ENCODE measurements around the gene NOTUM. TPM values are rescaled to one million over a fixed set of nuclear protein-coding genes. Genes with fewer than 3 reads are reported as not detected.

Gene NOTUM
- polyA plus RNA-seq, 2 of the 4 experiments (the other 2 are of a cell fraction) = 0.06 to 0.92 TPM

GRCh38 chr17:81956607-81957589, 4.1 kb downstream of the NOTUM start:
- Histone ChIP-seq H3K4me1 (peaks cover 19% of the 10 kb centered on the region; the same call in 1 of the 3 replicates), H3K4me2 (no peak overlapping the region), H3K27ac (no peak overlapping the region; a peak in 1 of 6 replicates), H3K4me3 (no peak overlapping the region), H3K9me3 (no peaks in the 10 kb centered on the region; the same call in 2 of the 3 replicates)
- ChIA-PET CTCF (interaction anchor here (0.8 to 17.3 kb wide), 7 partner anchors 8 to 135 kb away, joined by 3 to 170 read pairs (median 4); partner anchors contain the start of genes CENPX, LRRC45 and RAC3), POLR2A (no interaction called here)
- no peak for DNase-seq (ENCODE audit: low read depth in 1 of 2, low spot score in 1 of 2)
- FAIRE-seq = no peak
- WGBS (ENCODE audit: missing lambda C conversion rate) = 87% methylated on average over 45 of the region's 45 CpGs
- no peak for TF ChIP-seq NFE2L2 (conservative IDR thresholded peaks at IDR 0.05; ENCODE audit: low read length)
- no peak for TF ChIP-seq ESRRA (IDR thresholded peaks at IDR 0.05; ENCODE audit: borderline replicate concordance, low read length)
- TF ChIP-seq HEYL (CRISPR knock-in tag; IDR thresholded peaks at IDR 0.05) = no peak
- no peak for TF ChIP-seq HES2 (IDR thresholded peaks at IDR 0.05)
- no peak for TF ChIP-seq MAFK (IDR thresholded peaks at IDR 0.05; ENCODE audit: partially characterized antibody)
- no peak for TF ChIP-seq RFX5 (IDR thresholded peaks at IDR 0.05)
- TF ChIP-seq CTCF (IDR thresholded peaks at IDR 0.05) = no peak
- no peak for TF ChIP-seq POLR2A (IDR thresholded peaks at IDR 0.05; ENCODE audit: low read length)
- TF ChIP-seq EP300 (IDR thresholded peaks at IDR 0.05) = no peak
- no peak for TF ChIP-seq ZNF302 (CRISPR knock-in tag; IDR thresholded peaks at IDR 0.05)
- ATAC-seq = no peak

- ChIA-PET POLR2A (interaction anchor here (1.2 kb wide), 1 partner anchor 66 kb away, joined by 4 read pairs; the partner anchor contains the start of gene CENPX), CTCF (interaction anchor here (0.6 to 17.3 kb wide), 12 partner anchors 13 to 250 kb away, joined by 3 to 170 read pairs (median 3); partner anchors contain the start of genes CENPX, DCXR, LRRC45 and MAFG)
- Histone ChIP-seq H3K4me2 (no peak overlapping the region), H3K4me3 (no peak overlapping the region), H3K4me1 (peaks cover 15% of the 10 kb centered on the region; the same call in 1 of the 3 replicates), H3K27ac (peak overlapping the region in 1 of 2 experiments; percentile 8; a peak in 1 of 6 replicates), H3K9me3 (no peaks in the 10 kb centered on the region; the same call in 2 of the 3 replicates)
- ATAC-seq (no peak), FAIRE-seq (no peak), DNase-seq (ENCODE audit: low read depth in 1 of 2, low spot score in 1 of 2) (no peak)
- 73% methylated on average over 8 of the region's 13 CpGs for WGBS (ENCODE audit: missing lambda C conversion rate)
- TF ChIP-seq MAX (IDR thresholded peaks at IDR 0.05) (no peak), TFCP2L1 (CRISPR knock-in tag; IDR thresholded peaks at IDR 0.05) (no peak)
Measured at GRCh38 chr17:81955756-81956544, 5.0 kb downstream of the NOTUM start.

GRCh38 chr17:81955058-81955681, 5.8 kb downstream of the NOTUM start:
- H3K4me3 ChIP-seq = no peak overlapping the region
- ChIA-PET CTCF (interaction anchor here (0.5 to 17.3 kb wide), 14 partner anchors 13 to 251 kb away, joined by 3 to 170 read pairs (median 3); partner anchors contain the start of genes CENPX, DCXR, LRRC45 and MAFG), POLR2A (interaction anchor here (1.2 kb wide), 1 partner anchor 67 kb away, joined by 4 read pairs; the partner anchor contains the start of gene CENPX)
- no peak for ATAC-seq
- H3K4me1 ChIP-seq = peaks cover 8% of the 10 kb centered on the region; the same call in 1 of the 3 replicates
- WGBS (ENCODE audit: missing lambda C conversion rate) = 93% methylated on average over 25 of the region's 26 CpGs
- no peak overlapping the region for H3K4me2 ChIP-seq
- H3K9me3 ChIP-seq = no peaks in the 10 kb centered on the region; the same call in 2 of the 3 replicates
- no peak for FAIRE-seq
- no peak overlapping the region for H3K27ac ChIP-seq
- no peak for DNase-seq (ENCODE audit: low read depth in 1 of 2, low spot score in 1 of 2)
- TF ChIP-seq REST (IDR thresholded peaks at IDR 0.05) (no peak), JUNB (IDR thresholded peaks at IDR 0.05) (no peak), MAFK (IDR thresholded peaks at IDR 0.05; ENCODE audit: partially characterized antibody) (no peak), ZSCAN20 (CRISPR knock-in tag; IDR thresholded peaks at IDR 0.05) (no peak), POLR2A (IDR thresholded peaks at IDR 0.05; ENCODE audit: low read length) (no peak), CBX8 (IDR thresholded peaks at IDR 0.05) (no peak), FOSB (CRISPR knock-in tag; IDR thresholded peaks at IDR 0.05) (no peak), NPAS2 (CRISPR knock-in tag; IDR thresholded peaks at IDR 0.05; ENCODE audit: borderline replicate concordance) (no peak)
